ENCODE results near the gene CENPT. TPM values are rescaled to one million over a fixed set of nuclear protein-coding genes. Genes with fewer than 3 reads are reported as not detected.

Gene CENPT
- total and polyA plus RNA-seq, 2 donors (not counting 1 experiment from before 2014, with no cell fraction given) = 75.0 to 169 TPM

DNA sequence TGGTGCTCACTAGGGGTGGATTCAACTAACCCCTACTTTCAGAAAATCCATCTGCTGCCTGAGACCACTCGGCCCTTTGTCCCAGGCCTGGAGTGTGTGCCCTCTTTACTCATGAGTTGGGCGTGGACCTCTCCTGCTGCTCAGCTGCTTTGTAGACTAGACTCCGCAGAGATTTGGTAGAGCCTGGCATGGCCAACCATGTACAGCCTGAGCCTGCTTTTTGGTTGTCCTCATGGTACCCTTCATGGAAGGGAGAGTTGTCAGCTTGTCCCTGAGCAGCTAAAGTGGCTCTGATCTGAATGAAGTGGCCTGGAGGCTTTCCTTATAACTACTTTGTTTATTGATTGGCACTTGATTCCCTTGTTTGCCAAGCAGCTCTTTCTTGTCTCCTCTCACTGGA lies 26.9 kb upstream of the CENPT start:
- 90% methylated on average over 3 of the region's 3 CpGs for whole genome bisulfite sequencing (ENCODE audit: insufficient coverage)
- H3K27me3 Mint-ChIP-seq = no peaks in the 10 kb centered on the region
- POLR2A ChIA-PET = interaction anchor here (0.6 kb wide), 1 partner anchor 38 kb away, joined by 3 read pairs; no protein-coding TSS in a partner anchor
- Histone ChIP-seq H3K4me1 (ENCODE audit: control insufficient read depth in 2 of 2, insufficient read depth in 2 of 2, low read length in 2 of 2) (peaks cover 23 to 25% of the 10 kb centered on the region in 2 donors), H3K4me3 (ENCODE audit: control extremely low read depth in 1 of 5, extremely low read depth in 1 of 5, insufficient read depth in 1 of 5, low read depth in 2 of 5, low read length in 4 of 5) (peak overlapping the region in 2 of 5 experiments; percentile 76 to 98), H3K4me2 (replicated peaks; ENCODE audit: low read depth, low read length, poor library complexity, severe bottlenecking) (peak overlapping the region; percentile 98), H3K36me3 (replicated peaks in 1 of 2; ENCODE audit: control extremely low read depth in 1 of 2, control insufficient read depth in 1 of 2, extremely low read depth in 1 of 2, insufficient read depth in 2 of 2, low read length in 1 of 2) (peaks cover 0 to 45% of the 10 kb centered on the region in 2 experiments), H2AFZ (ENCODE audit: insufficient read depth, low read depth, low read length, poor library complexity, severe bottlenecking) (no peak overlapping the region), H3K9me3 (ENCODE audit: control extremely low read depth in 1 of 3, control insufficient read depth in 2 of 3, insufficient read depth in 1 of 3, low read length in 2 of 3) (no peaks in the 10 kb centered on the region), H3K27ac (ENCODE audit: low read length in 2 of 2) (no peak overlapping the region), H3K79me2 (ENCODE audit: control insufficient read depth, insufficient read depth, low read length) (peaks cover 37% of the 10 kb centered on the region), H3K9ac (ENCODE audit: low read length) (peak overlapping the region; percentile 87), H4K20me1 (ENCODE audit: control insufficient read depth, insufficient read depth, low read length, poor library complexity, severe bottlenecking) (peaks cover 33% of the 10 kb centered on the region), H3K27me3 (replicated peaks in 1 of 4; ENCODE audit: control extremely low read depth in 1 of 4, control insufficient read depth in 3 of 4, insufficient read depth in 4 of 4, low read length in 3 of 4) (no peaks in the 10 kb centered on the region)
- ATAC-seq (ENCODE audit: low read depth) (no peak), DNase-seq (no peak)
- intact Hi-C loops (cut with micrococcal nuclease) = loop anchor here (5.0 kb wide), 1 partner anchor 42 kb away; no protein-coding TSS in a partner anchor
- no peaks in the 10 kb centered on the region for H3K9me3 Mint-ChIP-seq (ENCODE audit: insufficient read depth)
- CTCF ChIA-PET = interaction anchor here (1.2 to 2.3 kb wide), 4 partner anchors 9 to 58 kb away, joined by 3 to 17 read pairs (median 4); partner anchors contain the start of gene NRN1L
- peak overlapping the region; percentile 91 for H3K4me3 Mint-ChIP-seq
- no peak for TF ChIP-seq EZH2 (IDR thresholded peaks at IDR 0.05; ENCODE audit: borderline replicate concordance, insufficient read depth, low read depth, low read length, poor library complexity, severe bottlenecking)
- TF ChIP-seq, protein P1, sequence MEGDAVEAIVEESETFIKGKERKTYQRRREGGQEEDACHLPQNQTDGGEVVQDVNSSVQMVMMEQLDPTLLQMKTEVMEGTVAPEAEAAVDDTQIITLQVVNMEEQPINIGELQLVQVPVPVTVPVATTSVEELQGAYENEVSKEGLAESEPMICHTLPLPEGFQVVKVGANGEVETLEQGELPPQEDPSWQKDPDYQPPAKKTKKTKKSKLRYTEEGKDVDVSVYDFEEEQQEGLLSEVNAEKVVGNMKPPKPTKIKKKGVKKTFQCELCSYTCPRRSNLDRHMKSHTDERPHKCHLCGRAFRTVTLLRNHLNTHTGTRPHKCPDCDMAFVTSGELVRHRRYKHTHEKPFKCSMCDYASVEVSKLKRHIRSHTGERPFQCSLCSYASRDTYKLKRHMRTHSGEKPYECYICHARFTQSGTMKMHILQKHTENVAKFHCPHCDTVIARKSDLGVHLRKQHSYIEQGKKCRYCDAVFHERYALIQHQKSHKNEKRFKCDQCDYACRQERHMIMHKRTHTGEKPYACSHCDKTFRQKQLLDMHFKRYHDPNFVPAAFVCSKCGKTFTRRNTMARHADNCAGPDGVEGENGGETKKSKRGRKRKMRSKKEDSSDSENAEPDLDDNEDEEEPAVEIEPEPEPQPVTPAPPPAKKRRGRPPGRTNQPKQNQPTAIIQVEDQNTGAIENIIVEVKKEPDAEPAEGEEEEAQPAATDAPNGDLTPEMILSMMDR (IDR thresholded peaks at IDR 0.05) = no peak
- H3K27ac Mint-ChIP-seq = peak overlapping the region; percentile 90
- H3K4me1 Mint-ChIP-seq = peaks cover 37% of the 10 kb centered on the region
